Activated CD8-positive, alpha-beta memory T cell treated with anti-CD3 and anti-CD28 coated beads, Interleukin-2, amount 50 U/mL, for 1 hour (primary cell): Measurements from ENCODE around the gene RALA.

Experiments used
- DNase-seq: peaks from one replicate; pipeline ENCODE4 v3.0.0-alpha.2; 2020; ENCODE audit errors: extremely low read depth

The RALA gene

GRCh38 chr7:39623047-39623731, at the start of gene RALA:
Gene RALA (plus strand): TSS chr7:39623572. CDS start chr7:39686668, 63,096 bp downstream.
- DNase-seq: peak; percentile 60

GRCh38 chr7:39574673-39575349, 48.6 kb upstream of the RALA start:
- DNase-seq: no peak

GRCh38 chr7:39577229-39577874, 46.0 kb upstream of the RALA start:
- no peak for DNase-seq

GRCh38 chr7:39580149-39580874, 43.1 kb upstream of the RALA start:
- peak; percentile 36 for DNase-seq

GRCh38 chr7:39582536-39582935, 40.8 kb upstream of the RALA start:
- DNase-seq: no peak

GRCh38 chr7:39583539-39583938, 39.8 kb upstream of the RALA start:
- DNase-seq: no peak

GRCh38 chr7:39587393-39587792, 36.0 kb upstream of the RALA start:
- no peak for DNase-seq

- DNase-seq: no peak
Measured at GRCh38 chr7:39588416-39588815, 35.0 kb upstream of the RALA start.

GRCh38 chr7:39589323-39590111, 33.9 kb upstream of the RALA start:
- peak; percentile 37 for DNase-seq

GRCh38 chr7:39592586-39592985, 30.8 kb upstream of the RALA start:
- no peak for DNase-seq

GRCh38 chr7:39594988-39595620, 28.3 kb upstream of the RALA start:
- DNase-seq: no peak

GRCh38 chr7:39602351-39602750, 21.0 kb upstream of the RALA start:
- DNase-seq: no peak

GRCh38 chr7:39603924-39604323, 19.4 kb upstream of the RALA start:
- no peak for DNase-seq

- DNase-seq: no peak
Measured at GRCh38 chr7:39605087-39605486, 18.3 kb upstream of the RALA start.

GRCh38 chr7:39606352-39606751, 17.0 kb upstream of the RALA start:
- no peak for DNase-seq

- no peak for DNase-seq
Measured at GRCh38 chr7:39606941-39607340, 16.4 kb upstream of the RALA start.

GRCh38 chr7:39607865-39608264, 15.5 kb upstream of the RALA start:
- DNase-seq: no peak

- DNase-seq: no peak
Measured at GRCh38 chr7:39608278-39608677, 15.1 kb upstream of the RALA start.

GRCh38 chr7:39609113-39609934, 14.0 kb upstream of the RALA start:
- no peak for DNase-seq

GRCh38 chr7:39609935-39610263, 13.5 kb upstream of the RALA start:
- no peak for DNase-seq
